Measurements from ENCODE around the gene SMCO3. TPM values are rescaled to one million over a fixed set of nuclear protein-coding genes. Genes with fewer than 3 reads are reported as not detected.

The SMCO3 gene
- total and polyA plus RNA-seq, 2 of the 13 experiments (the other 11 are each of a cell fraction or from before 2014, with no cell fraction given), result 0.29 to 0.42 TPM

- TF ChIP-seq MXD4 (CRISPR knock-in tag; IDR thresholded peaks at IDR 0.05) (no peak), ZMAT5 (CRISPR knock-in tag; IDR thresholded peaks at IDR 0.05; ENCODE audit: borderline replicate concordance, low read depth) (0 out of 2 replicates have a peak, but pooled peaks have one; percentile 14), TRAFD1 (CRISPR knock-in tag; IDR thresholded peaks at IDR 0.05; ENCODE audit: borderline replicate concordance) (peak; percentile 59; the same call in 1 of the 2 replicates), ZNF652 (CRISPR knock-in tag; IDR thresholded peaks at IDR 0.05; ENCODE audit: borderline replicate concordance, low read depth) (0 out of 2 replicates have a peak, but pooled peaks have one; percentile 42), ONECUT2 (CRISPR knock-in tag; IDR thresholded peaks at IDR 0.05) (peak; percentile 8; the same call in 1 of the 2 replicates), PAF1 (CRISPR knock-in tag; IDR thresholded peaks at IDR 0.05) (peak; percentile 11; the same call in 1 of the 2 replicates), MEIS2 (CRISPR knock-in tag; IDR thresholded peaks at IDR 0.05) (0 out of 2 replicates have a peak, but pooled peaks have one; percentile 65), RBM39 (IDR thresholded peaks at IDR 0.05; ENCODE audit: low read depth, low read length, poor library complexity, severe bottlenecking) (no peak), ZSCAN5A (CRISPR knock-in tag; IDR thresholded peaks at IDR 0.05; ENCODE audit: borderline replicate concordance) (0 out of 2 replicates have a peak, but pooled peaks have one; percentile 80), PREB (CRISPR knock-in tag; IDR thresholded peaks at IDR 0.05) (peak; percentile 56; the same call in 1 of the 2 replicates), GATA4 (IDR thresholded peaks at IDR 0.05; ENCODE audit: borderline replicate concordance, low read depth) (no peak), NKX3-1 (CRISPR knock-in tag; IDR thresholded peaks at IDR 0.05) (no peak), ZNF160 (CRISPR knock-in tag; IDR thresholded peaks at IDR 0.05) (peak; percentile 61; the same call in 1 of the 2 replicates), REXO4 (CRISPR knock-in tag; IDR thresholded peaks at IDR 0.05; ENCODE audit: borderline replicate concordance) (no peak), PITX1 (CRISPR knock-in tag; IDR thresholded peaks at IDR 0.05) (no peak), HOXA5 (CRISPR knock-in tag; IDR thresholded peaks at IDR 0.05) (peak; percentile 28; the same call in 1 of the 2 replicates), ZSCAN30 (CRISPR knock-in tag; IDR thresholded peaks at IDR 0.05) (0 out of 2 replicates have a peak, but pooled peaks have one; percentile 31), ZNF605 (CRISPR knock-in tag; IDR thresholded peaks at IDR 0.05) (0 out of 2 replicates have a peak, but pooled peaks have one; percentile 36), SOX6 (IDR thresholded peaks at IDR 0.05) (no peak), SOX6 (CRISPR knock-in tag; IDR thresholded peaks at IDR 0.05) (no peak), ZBTB4 (CRISPR knock-in tag; IDR thresholded peaks at IDR 0.05; ENCODE audit: borderline replicate concordance) (0 out of 2 replicates have a peak, but pooled peaks have one; percentile 72), ZFY (CRISPR knock-in tag; IDR thresholded peaks at IDR 0.05) (peak; percentile 13; the same call in 1 of the 2 replicates)
Observed at GRCh38 chr12:14769466-14769968, 44.5 kb downstream of the SMCO3 start (continued).
